Spinal cord (tissue), 10 donors: Measurements from ENCODE around the gene KIF18B. TPM values are rescaled to one million over a fixed set of nuclear protein-coding genes. Genes with fewer than 3 reads are reported as not detected.

Experiments used
- DNase-seq, 6 donors: peaks; one replicate each; pipeline versions ENCODE4 v3.0.0 to v3.0.0-alpha.2; 2013 to 2015; ENCODE audit warnings: low spot score in 6 of 6, low read depth in 4 of 6
- H3K27ac ChIP-seq: one replicate; pipeline ENCODE4 v1.5.1; 2013; ENCODE audit warnings: low read depth, low read length, control low read depth
- H3K27me3 ChIP-seq: one replicate; pipeline ENCODE4 v1.6.1; 2013; ENCODE audit warnings: low read length; ENCODE audit not compliant: control insufficient read depth, insufficient read depth
- H3K36me3 ChIP-seq: one replicate; pipeline ENCODE4 v1.6.1; 2013; ENCODE audit warnings: low read length; ENCODE audit not compliant: control insufficient read depth, insufficient read depth
- H3K4me1 ChIP-seq: one replicate; pipeline ENCODE4 v1.6.1; 2013; ENCODE audit warnings: low read length; ENCODE audit not compliant: control insufficient read depth, insufficient read depth
- H3K4me3 ChIP-seq: one replicate; pipeline ENCODE4 v1.5.1; 2013; ENCODE audit warnings: low read depth, low read length, control low read depth
- H3K9me3 ChIP-seq: one replicate; pipeline ENCODE4 v1.6.1; 2013; ENCODE audit warnings: low read length; ENCODE audit not compliant: control insufficient read depth, insufficient read depth
- WGBS: methylation state at CpG from one replicate; pipeline ENCODE4 v1.1.5; 2013; ENCODE audit warnings: missing lambda C conversion rate; ENCODE audit not compliant: insufficient coverage; 5-methylcytosine and 5-hydroxymethylcytosine counted together
- polyA plus RNA-seq, 2 donors: library from polyadenylated mRNA; unstranded; fragments of 120-200 nt; gene quantifications; one replicate each; pipeline ENCODE4 v1.2.1, GENCODE V29; 2013; ENCODE audit not compliant: insufficient read length in 2 of 2
- total RNA-seq, 2 donors: library from RNA; depleted of rRNA in 1 of 2; stranded (reverse); fragments of 120-200 nt in 1 of 2; fragments of >200 nt in 1 of 2; gene quantifications; one replicate each; pipeline versions ENCODE4 v1.2.3 to v1.2.4, GENCODE V29; 2013 to 2014
- donor health status: healthy.

Gene KIF18B
- total and polyA plus RNA-seq, 4 donors, result 1.6 to 11.7 (median 4.5) TPM

GRCh38 chr17:44921122-44921882, 26.3 kb downstream of the KIF18B start:
- peaks cover 6% of the 10 kb centered on the region for H3K36me3 ChIP-seq
- no peak for DNase-seq
- peaks cover 75% of the 10 kb centered on the region for H3K4me1 ChIP-seq
- no peak overlapping the region for H3K4me3 ChIP-seq
- H3K9me3 ChIP-seq, result no peaks in the 10 kb centered on the region
- WGBS, result 29% methylated on average over 6 of the region's 11 CpGs
- peaks cover 3% of the 10 kb centered on the region for H3K27me3 ChIP-seq
- no peak overlapping the region for H3K27ac ChIP-seq

- no peaks in the 10 kb centered on the region for H3K36me3 ChIP-seq
- H3K4me3 ChIP-seq, result no peak overlapping the region
- peaks cover 3% of the 10 kb centered on the region for H3K27me3 ChIP-seq
- no peaks in the 10 kb centered on the region for H3K9me3 ChIP-seq
- WGBS, result 29% methylated on average over 2 of the region's 7 CpGs
- H3K27ac ChIP-seq, result no peak overlapping the region
- DNase-seq, result no peak
- H3K4me1 ChIP-seq, result peaks cover 82% of the 10 kb centered on the region
Measured at GRCh38 chr17:44920565-44920940, 27.0 kb downstream of the KIF18B start.

GRCh38 chr17:44919885-44920564, 27.5 kb downstream of the KIF18B start:
- Histone ChIP-seq H3K27me3 (peaks cover 3% of the 10 kb centered on the region), H3K36me3 (peaks cover under 1% of the 10 kb centered on the region), H3K27ac (peak overlapping the region; percentile 63), H3K9me3 (no peaks in the 10 kb centered on the region), H3K4me3 (no peak overlapping the region), H3K4me1 (peaks cover 87% of the 10 kb centered on the region)
- 10% methylated on average over 5 of the region's 9 CpGs for WGBS
- peak in 5 of 6 donors; percentile 63 to 94 (median 76) for DNase-seq

GRCh38 chr17:44919411-44919810, 28.2 kb downstream of the KIF18B start:
- no peaks in the 10 kb centered on the region for H3K9me3 ChIP-seq
- no peak for DNase-seq
- H3K4me3 ChIP-seq, result no peak overlapping the region
- H3K27ac ChIP-seq, result peak overlapping the region; percentile 63
- peaks cover 3% of the 10 kb centered on the region for H3K27me3 ChIP-seq
- 40% methylated on average over 2 of the region's 2 CpGs for WGBS
- H3K36me3 ChIP-seq, result peaks cover 5% of the 10 kb centered on the region
- H3K4me1 ChIP-seq, result peaks cover 93% of the 10 kb centered on the region

GRCh38 chr17:44918006-44918405, 29.6 kb downstream of the KIF18B start:
- H3K36me3 ChIP-seq, result peaks cover 14% of the 10 kb centered on the region
- peaks cover 3% of the 10 kb centered on the region for H3K27me3 ChIP-seq
- no peaks in the 10 kb centered on the region for H3K9me3 ChIP-seq
- no peak overlapping the region for H3K27ac ChIP-seq
- peaks cover 83% of the 10 kb centered on the region for H3K4me1 ChIP-seq
- DNase-seq, result no peak
- H3K4me3 ChIP-seq, result no peak overlapping the region
- 86% methylated on average over 1 of the region's 2 CpGs for WGBS

- H3K4me3 ChIP-seq, result no peak overlapping the region
- 76% methylated on average over 6 of the region's 6 CpGs for WGBS
- H3K27me3 ChIP-seq, result peaks cover 5% of the 10 kb centered on the region
- H3K36me3 ChIP-seq, result peaks cover 17% of the 10 kb centered on the region
- no peak for DNase-seq
- H3K27ac ChIP-seq, result peak overlapping the region; percentile 86
- H3K9me3 ChIP-seq, result no peaks in the 10 kb centered on the region
- H3K4me1 ChIP-seq, result peaks cover 78% of the 10 kb centered on the region
Measured at GRCh38 chr17:44917456-44917855, 30.1 kb downstream of the KIF18B start.

- H3K4me3 ChIP-seq, result no peak overlapping the region
- H3K9me3 ChIP-seq, result no peaks in the 10 kb centered on the region
- peaks cover 78% of the 10 kb centered on the region for H3K4me1 ChIP-seq
- H3K27ac ChIP-seq, result peak overlapping the region; percentile 86
- WGBS, result 29% methylated on average over 7 of the region's 10 CpGs
- peak; percentile 74 to 95 (median 80) for DNase-seq
- peaks cover 7% of the 10 kb centered on the region for H3K27me3 ChIP-seq
- H3K36me3 ChIP-seq, result peaks cover 22% of the 10 kb centered on the region
Measured at GRCh38 chr17:44916781-44917241, 30.8 kb downstream of the KIF18B start.

- Histone ChIP-seq H3K27ac (peak overlapping the region; percentile 86), H3K27me3 (peaks cover 5% of the 10 kb centered on the region)
- DNase-seq, result peak in 5 of 6 donors; percentile 49 to 89 (median 70)
Measured at GRCh38 chr17:44915862-44916780, 31.5 kb downstream of the KIF18B start.

GRCh38 chr17:44915321-44915726, 32.2 kb downstream of the KIF18B start, which contains the start of gene GFAP:
GFAP (minus strand) TSS chr17:44915500; CDS start chr17:44915486, 14 bp downstream.
- Histone ChIP-seq H3K4me3 (peak within 1 kb of the TSS; percentile 58), H3K27ac (peak within 1 kb of the TSS; percentile 86)

More at GRCh38 chr17:44915862-44916780, 31.5 kb downstream of the KIF18B start:
- H3K9me3 ChIP-seq, result no peaks in the 10 kb centered on the region
- 35% methylated on average over 8 of the region's 11 CpGs for WGBS
- H3K4me3 ChIP-seq, result no peak overlapping the region
- peaks cover 78% of the 10 kb centered on the region for H3K4me1 ChIP-seq
- H3K36me3 ChIP-seq, result peaks cover 29% of the 10 kb centered on the region

More at GRCh38 chr17:44915321-44915726, 32.2 kb downstream of the KIF18B start, which contains the start of gene GFAP:
- H3K27me3 ChIP-seq, result peaks cover 7% of the 10 kb centered on the region
- no peaks in the 10 kb centered on the region for H3K9me3 ChIP-seq
- DNase-seq, result peak in 2 of 6 donors; percentile 77 to 89
- peaks cover 36% of the 10 kb centered on the region for H3K36me3 ChIP-seq
- peaks cover 77% of the 10 kb centered on the region for H3K4me1 ChIP-seq
- WGBS, result 46% methylated on average over 8 of the region's 17 CpGs
